WTC11 (cell line): Measurements from ENCODE around the gene ZNF264. TPM values are rescaled to one million over a fixed set of nuclear protein-coding genes. Genes with fewer than 3 reads are reported as not detected.
A peak's percentile ranks its signal among the peaks of the same experiment; 100 is the strongest.

ENCODE experiments used
- ATAC-seq: fragments of 200-7000 bp; cut with Tn5 transposase; 2 replicates; pipeline ENCODE4 v1.10.0; 2021; ENCODE audit warnings: mild to moderate bottlenecking, moderate library complexity
- CTCF ChIA-PET: fragments of 300-600 bp; sonication (Branson Sonifier 250); formaldehyde crosslinking; loops from one replicate; lab custom pipeline; 2021; ENCODE audit warnings: antibody characterized with exemption; lab: Charles Lee
- POLR2A ChIA-PET: fragments of 350-600 bp; sonication (Branson Sonifier 250); formaldehyde crosslinking; loops from one replicate; lab custom pipeline; 2021; ENCODE audit warnings: antibody characterized with exemption; lab: Charles Lee
- DNase-seq: peaks from one replicate; pipeline ENCODE4 v3.0.0; 2021; ENCODE audit warnings: low spot score
- H3K27ac Mint-ChIP-seq: 2 replicates; pipeline ENCODE4 v1.8.0; 2021; ENCODE audit warnings: mixed read lengths
- H3K27me3 Mint-ChIP-seq: 2 replicates; pipeline ENCODE4 v1.8.0; 2021; ENCODE audit warnings: low read depth, mild to moderate bottlenecking, moderate library complexity, mixed read lengths
- H3K36me3 Mint-ChIP-seq: 2 replicates; pipeline ENCODE4 v1.8.0; 2021; ENCODE audit warnings: mixed read lengths
- H3K4me1 Mint-ChIP-seq: 2 replicates; pipeline ENCODE4 v1.8.0; 2022; ENCODE audit warnings: mixed read lengths
- H3K4me3 Mint-ChIP-seq: 2 replicates; pipeline ENCODE4 v1.8.0; 2021; ENCODE audit warnings: mild to moderate bottlenecking, moderate library complexity, mixed read lengths
- H3K9me3 Mint-ChIP-seq: 2 replicates; pipeline ENCODE4 v1.8.0; 2021; ENCODE audit warnings: mixed read lengths
- ATF1 ChIP-seq: sonication (generic); formaldehyde crosslinking; IDR thresholded peaks from 2 replicates; pipeline ENCODE4 v1.8.1; 2023; ENCODE audit warnings: mild to moderate bottlenecking, moderate library complexity, missing genetic modification reagents
- CBFB ChIP-seq: sonication (generic); formaldehyde crosslinking; IDR thresholded peaks from 2 replicates; pipeline ENCODE4 v1.8.1; 2022; ENCODE audit warnings: mild to moderate bottlenecking, low read depth, missing genetic modification reagents
- CREB1 ChIP-seq: sonication (generic); formaldehyde crosslinking; IDR thresholded peaks from 2 replicates; pipeline ENCODE4 v1.8.0; 2023; ENCODE audit warnings: mild to moderate bottlenecking, missing genetic modification reagents
- CREM ChIP-seq: sonication (generic); formaldehyde crosslinking; IDR thresholded peaks from 2 replicates; pipeline ENCODE4 v1.8.1; 2022; ENCODE audit warnings: mild to moderate bottlenecking, missing genetic modification reagents, moderate library complexity
- ETV6 ChIP-seq: sonication (generic); formaldehyde crosslinking; IDR thresholded peaks from 2 replicates; pipeline ENCODE4 v1.8.1; 2022; ENCODE audit warnings: mild to moderate bottlenecking, missing genetic modification reagents
- GTF2I ChIP-seq: fragments of 250-450 bp; sonication (Bioruptor Pico); conservative IDR thresholded peaks from 2 replicates; pipeline ENCODE4 v1.4.0; 2021; ENCODE audit warnings: mild to moderate bottlenecking
- HMGA2 ChIP-seq: fragments of 250-450 bp; sonication (Bioruptor Pico); IDR thresholded peaks from 2 replicates; pipeline ENCODE4 v1.4.0; 2021; ENCODE audit warnings: mild to moderate bottlenecking, moderate library complexity
- MXD4 ChIP-seq: fragments of 250-450 bp; sonication (Bioruptor Pico); IDR thresholded peaks from 2 replicates; pipeline ENCODE4 v1.8.0; 2021; ENCODE audit warnings: mild to moderate bottlenecking, moderate library complexity, borderline replicate concordance
- OVOL2 ChIP-seq: fragments of 250-450 bp; sonication (Bioruptor Pico); IDR thresholded peaks from 2 replicates; pipeline ENCODE4 v1.9.0; 2021; ENCODE audit warnings: mild to moderate bottlenecking, borderline replicate concordance
- SOX15 ChIP-seq: fragments of 250-450 bp; sonication (Bioruptor Pico); IDR thresholded peaks from 2 replicates; pipeline ENCODE4 v1.9.0; 2021; ENCODE audit warnings: mild to moderate bottlenecking
- ZBTB21 ChIP-seq: sonication (generic); formaldehyde crosslinking; IDR thresholded peaks from 2 replicates; pipeline ENCODE4 v1.8.1; 2023; ENCODE audit warnings: mild to moderate bottlenecking, missing genetic modification reagents, borderline replicate concordance
- ZNF121 ChIP-seq: sonication (generic); formaldehyde crosslinking; IDR thresholded peaks from 2 replicates; pipeline ENCODE4 v1.8.0; 2023; ENCODE audit warnings: missing genetic modification reagents
- ZNF138 ChIP-seq: sonication (generic); formaldehyde crosslinking; conservative IDR thresholded peaks from 2 replicates; pipeline ENCODE4 v1.8.1; 2022; ENCODE audit warnings: mild to moderate bottlenecking, moderate library complexity, missing genetic modification reagents
- total RNA-seq: library from RNA; stranded (reverse); gene quantifications from 3 replicates; pipeline ENCODE4 v1.2.3, GENCODE V29; 2021
- TF ChIP-seq, protein P1 (sequence below): sonication (generic); formaldehyde crosslinking; IDR thresholded peaks from 2 replicates; pipeline ENCODE4 v1.8.0; 2022; ENCODE audit warnings: mild to moderate bottlenecking, missing genetic modification reagents
- TF ChIP-seq, protein P2 (sequence below): sonication (generic); formaldehyde crosslinking; IDR thresholded peaks from 2 replicates; pipeline ENCODE4 v1.8.1; 2023; ENCODE audit warnings: mild to moderate bottlenecking, missing genetic modification reagents, moderate library complexity
- TF ChIP-seq, protein P3 (sequence below): fragments of 250-450 bp; sonication (Bioruptor Pico); IDR thresholded peaks from 2 replicates; pipeline ENCODE4 v1.8.0; 2021; ENCODE audit warnings: mild to moderate bottlenecking
- TF ChIP-seq, protein P4 (sequence below): sonication (generic); formaldehyde crosslinking; IDR thresholded peaks from 2 replicates; pipeline ENCODE4 v1.8.0; 2023; ENCODE audit warnings: missing genetic modification reagents
- TF ChIP-seq, protein P5 (sequence below): sonication (generic); formaldehyde crosslinking; IDR thresholded peaks from 2 replicates; pipeline ENCODE4 v1.8.0; 2022; ENCODE audit warnings: mild to moderate bottlenecking, missing genetic modification reagents
- TF ChIP-seq, protein P6 (sequence below): sonication (generic); formaldehyde crosslinking; IDR thresholded peaks from 2 replicates; pipeline ENCODE4 v1.8.1; 2023; ENCODE audit warnings: mild to moderate bottlenecking, missing genetic modification reagents

The ZNF264 gene
- total RNA-seq, 1 experiment from 2014 or later = 27.0 TPM

DNA sequence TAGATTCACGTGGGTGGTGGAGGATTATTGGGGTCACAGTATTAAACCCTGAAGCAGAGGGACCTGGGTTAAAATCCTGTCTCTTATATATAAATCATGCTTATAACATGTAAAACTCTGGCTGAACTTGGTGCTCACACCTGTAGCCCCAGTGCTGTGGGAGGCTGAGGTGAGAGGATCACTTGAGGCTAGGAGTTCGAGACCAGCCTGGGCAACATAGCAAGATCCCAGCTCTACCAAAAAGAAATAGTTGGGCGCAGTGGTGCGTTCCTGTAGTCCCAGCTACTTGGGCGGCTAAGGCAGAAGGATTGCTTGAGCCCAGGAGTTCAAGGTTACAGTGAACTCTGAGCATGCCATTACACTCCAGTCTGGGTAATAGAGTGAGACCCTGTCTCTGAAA, 51.5 kb downstream of the ZNF264 start:
- Mint-ChIP-seq H3K27ac (no peak overlapping the region), H3K4me3 (0 out of 2 replicates have a peak overlapping the region, but pooled peaks have one; percentile 16), H3K36me3 (peaks cover 19% of the 10 kb centered on the region), H3K27me3 (no peaks in the 10 kb centered on the region), H3K4me1 (peaks cover 11% of the 10 kb centered on the region), H3K9me3 (no peaks in the 10 kb centered on the region)
- 0 out of 2 replicates have a peak, but pooled peaks have one; percentile 77 for TF ChIP-seq ZNF121 (CRISPR knock-in tag)
- TF ChIP-seq, protein P1, sequence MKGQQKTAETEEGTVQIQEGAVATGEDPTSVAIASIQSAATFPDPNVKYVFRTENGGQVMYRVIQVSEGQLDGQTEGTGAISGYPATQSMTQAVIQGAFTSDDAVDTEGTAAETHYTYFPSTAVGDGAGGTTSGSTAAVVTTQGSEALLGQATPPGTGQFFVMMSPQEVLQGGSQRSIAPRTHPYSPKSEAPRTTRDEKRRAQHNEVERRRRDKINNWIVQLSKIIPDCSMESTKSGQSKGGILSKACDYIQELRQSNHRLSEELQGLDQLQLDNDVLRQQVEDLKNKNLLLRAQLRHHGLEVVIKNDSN (CRISPR knock-in tag) = no peak
- no peak for TF ChIP-seq HMGA2 (CRISPR knock-in tag)
- ATAC-seq (no peak), DNase-seq (no peak)
- POLR2A ChIA-PET = no interaction called here
- CTCF ChIA-PET = no interaction called here

DNA sequence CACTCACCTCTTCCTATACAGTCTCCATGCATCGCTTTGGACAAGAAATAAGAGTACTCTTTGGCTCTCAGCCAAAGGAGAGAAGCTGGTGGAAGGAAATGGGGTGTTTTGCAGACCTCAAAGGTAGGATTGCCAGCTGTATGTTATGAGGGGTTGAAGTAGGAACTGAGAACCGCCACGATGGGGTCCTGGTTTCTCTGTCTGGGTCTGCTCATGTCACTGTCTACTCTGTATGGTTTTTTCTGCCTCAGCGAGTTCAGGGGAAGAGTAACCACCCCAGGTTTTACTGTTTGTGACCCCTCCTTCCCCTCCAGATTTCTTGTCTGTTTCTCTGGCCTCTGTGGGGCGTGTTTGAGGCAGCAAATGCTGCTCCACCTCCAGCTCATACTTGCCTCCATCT, 53.2 kb downstream of the ZNF264 start:
- DNase-seq (no peak), ATAC-seq (no peak)
- H3K4me3 Mint-ChIP-seq = no peak overlapping the region
- H3K4me1 Mint-ChIP-seq = peaks cover 11% of the 10 kb centered on the region
- no peaks in the 10 kb centered on the region for H3K9me3 Mint-ChIP-seq
- TF ChIP-seq, protein P2, sequence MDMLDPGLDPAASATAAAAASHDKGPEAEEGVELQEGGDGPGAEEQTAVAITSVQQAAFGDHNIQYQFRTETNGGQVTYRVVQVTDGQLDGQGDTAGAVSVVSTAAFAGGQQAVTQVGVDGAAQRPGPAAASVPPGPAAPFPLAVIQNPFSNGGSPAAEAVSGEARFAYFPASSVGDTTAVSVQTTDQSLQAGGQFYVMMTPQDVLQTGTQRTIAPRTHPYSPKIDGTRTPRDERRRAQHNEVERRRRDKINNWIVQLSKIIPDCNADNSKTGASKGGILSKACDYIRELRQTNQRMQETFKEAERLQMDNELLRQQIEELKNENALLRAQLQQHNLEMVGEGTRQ (CRISPR knock-in tag) = no peak
- TF ChIP-seq SOX15 (CRISPR knock-in tag) = no peak
- ChIA-PET POLR2A (no interaction called here), CTCF (no interaction called here)
- peaks cover 22% of the 10 kb centered on the region for H3K36me3 Mint-ChIP-seq
- no peaks in the 10 kb centered on the region for H3K27me3 Mint-ChIP-seq
- no peak overlapping the region for H3K27ac Mint-ChIP-seq

DNA sequence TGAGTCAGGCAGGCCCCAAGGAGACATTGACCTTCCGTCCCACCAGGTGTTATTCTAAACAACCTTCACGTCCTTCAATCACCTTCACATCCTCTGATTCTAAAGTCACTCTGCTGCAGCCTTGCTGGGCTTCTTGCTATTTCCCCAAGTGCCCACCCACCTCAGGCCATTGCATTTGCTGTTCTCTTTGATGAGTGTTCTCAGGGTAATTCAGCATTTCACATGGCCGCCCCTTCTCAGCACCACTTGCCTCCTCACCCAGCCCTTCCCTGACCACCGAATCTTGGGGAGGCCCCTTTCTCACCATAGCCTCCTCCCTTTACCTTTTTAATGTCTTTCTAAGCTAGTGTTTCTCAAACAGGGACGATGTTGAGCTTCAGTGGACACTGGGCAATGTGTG, 53.8 kb downstream of the ZNF264 start:
- TF ChIP-seq ZNF138 (CRISPR knock-in tag) (no peak), MXD4 (CRISPR knock-in tag) (no peak), OVOL2 (CRISPR knock-in tag) (no peak)
- Mint-ChIP-seq H3K9me3 (no peaks in the 10 kb centered on the region), H3K27me3 (no peaks in the 10 kb centered on the region), H3K4me1 (peaks cover 10% of the 10 kb centered on the region), H3K36me3 (peaks cover 24% of the 10 kb centered on the region), H3K27ac (no peak overlapping the region), H3K4me3 (no peak overlapping the region)
- ATAC-seq (no peak), DNase-seq (no peak)
- POLR2A ChIA-PET = no interaction called here
- CTCF ChIA-PET = no interaction called here

DNA sequence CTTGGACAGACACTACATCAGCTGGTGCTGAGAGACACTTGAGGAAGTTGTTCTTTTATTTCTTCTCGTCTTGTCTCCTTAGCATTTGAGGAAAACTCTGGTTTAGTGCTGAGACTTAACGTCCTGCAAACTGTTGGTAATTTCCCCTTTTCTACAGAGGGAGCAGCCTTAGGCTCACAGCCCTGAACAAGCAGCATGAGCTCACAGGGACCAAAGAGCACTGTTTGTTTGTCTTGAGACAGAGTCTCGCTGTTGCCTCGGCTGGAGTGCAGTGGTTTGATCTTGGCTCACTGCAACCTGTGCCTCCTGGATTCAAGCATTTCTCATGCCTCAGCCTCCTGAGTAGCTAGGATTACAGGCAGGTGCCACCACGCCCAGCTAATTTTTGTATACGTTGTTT, 54.7 kb downstream of the ZNF264 start:
- TF ChIP-seq CREB1 (CRISPR knock-in tag) (no peak), ZBTB21 (no peak), CBFB (CRISPR knock-in tag) (no peak), GTF2I (CRISPR knock-in tag) (no peak), CREM (CRISPR knock-in tag) (no peak), ETV6 (CRISPR knock-in tag) (no peak), ATF1 (CRISPR knock-in tag) (no peak)
- TF ChIP-seq, protein P3, sequence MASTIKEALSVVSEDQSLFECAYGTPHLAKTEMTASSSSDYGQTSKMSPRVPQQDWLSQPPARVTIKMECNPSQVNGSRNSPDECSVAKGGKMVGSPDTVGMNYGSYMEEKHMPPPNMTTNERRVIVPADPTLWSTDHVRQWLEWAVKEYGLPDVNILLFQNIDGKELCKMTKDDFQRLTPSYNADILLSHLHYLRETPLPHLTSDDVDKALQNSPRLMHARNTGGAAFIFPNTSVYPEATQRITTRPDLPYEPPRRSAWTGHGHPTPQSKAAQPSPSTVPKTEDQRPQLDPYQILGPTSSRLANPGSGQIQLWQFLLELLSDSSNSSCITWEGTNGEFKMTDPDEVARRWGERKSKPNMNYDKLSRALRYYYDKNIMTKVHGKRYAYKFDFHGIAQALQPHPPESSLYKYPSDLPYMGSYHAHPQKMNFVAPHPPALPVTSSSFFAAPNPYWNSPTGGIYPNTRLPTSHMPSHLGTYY (CRISPR knock-in tag) = no peak
- TF ChIP-seq, protein P4, sequence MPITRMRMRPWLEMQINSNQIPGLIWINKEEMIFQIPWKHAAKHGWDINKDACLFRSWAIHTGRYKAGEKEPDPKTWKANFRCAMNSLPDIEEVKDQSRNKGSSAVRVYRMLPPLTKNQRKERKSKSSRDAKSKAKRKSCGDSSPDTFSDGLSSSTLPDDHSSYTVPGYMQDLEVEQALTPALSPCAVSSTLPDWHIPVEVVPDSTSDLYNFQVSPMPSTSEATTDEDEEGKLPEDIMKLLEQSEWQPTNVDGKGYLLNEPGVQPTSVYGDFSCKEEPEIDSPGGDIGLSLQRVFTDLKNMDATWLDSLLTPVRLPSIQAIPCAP (CRISPR knock-in tag) = no peak
- TF ChIP-seq, protein P5, sequence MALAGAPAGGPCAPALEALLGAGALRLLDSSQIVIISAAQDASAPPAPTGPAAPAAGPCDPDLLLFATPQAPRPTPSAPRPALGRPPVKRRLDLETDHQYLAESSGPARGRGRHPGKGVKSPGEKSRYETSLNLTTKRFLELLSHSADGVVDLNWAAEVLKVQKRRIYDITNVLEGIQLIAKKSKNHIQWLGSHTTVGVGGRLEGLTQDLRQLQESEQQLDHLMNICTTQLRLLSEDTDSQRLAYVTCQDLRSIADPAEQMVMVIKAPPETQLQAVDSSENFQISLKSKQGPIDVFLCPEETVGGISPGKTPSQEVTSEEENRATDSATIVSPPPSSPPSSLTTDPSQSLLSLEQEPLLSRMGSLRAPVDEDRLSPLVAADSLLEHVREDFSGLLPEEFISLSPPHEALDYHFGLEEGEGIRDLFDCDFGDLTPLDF (CRISPR knock-in tag) = no peak
- TF ChIP-seq, protein P6, sequence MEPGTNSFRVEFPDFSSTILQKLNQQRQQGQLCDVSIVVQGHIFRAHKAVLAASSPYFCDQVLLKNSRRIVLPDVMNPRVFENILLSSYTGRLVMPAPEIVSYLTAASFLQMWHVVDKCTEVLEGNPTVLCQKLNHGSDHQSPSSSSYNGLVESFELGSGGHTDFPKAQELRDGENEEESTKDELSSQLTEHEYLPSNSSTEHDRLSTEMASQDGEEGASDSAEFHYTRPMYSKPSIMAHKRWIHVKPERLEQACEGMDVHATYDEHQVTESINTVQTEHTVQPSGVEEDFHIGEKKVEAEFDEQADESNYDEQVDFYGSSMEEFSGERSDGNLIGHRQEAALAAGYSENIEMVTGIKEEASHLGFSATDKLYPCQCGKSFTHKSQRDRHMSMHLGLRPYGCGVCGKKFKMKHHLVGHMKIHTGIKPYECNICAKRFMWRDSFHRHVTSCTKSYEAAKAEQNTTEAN (CRISPR knock-in tag) = no peak
- CTCF ChIA-PET = no interaction called here
- H3K27me3 Mint-ChIP-seq = no peaks in the 10 kb centered on the region
- H3K36me3 Mint-ChIP-seq = peaks cover 32% of the 10 kb centered on the region
- POLR2A ChIA-PET = no interaction called here
- no peaks in the 10 kb centered on the region for H3K9me3 Mint-ChIP-seq
- ATAC-seq = no peak
- no peak overlapping the region for H3K4me3 Mint-ChIP-seq
- H3K4me1 Mint-ChIP-seq = peaks cover 9% of the 10 kb centered on the region
- DNase-seq = no peak
- no peak overlapping the region for H3K27ac Mint-ChIP-seq
